Gastrocnemius medialis (tissue), 4 donors: ENCODE results near the gene TMEM61. TPM values are rescaled to one million over a fixed set of nuclear protein-coding genes. Genes with fewer than 3 reads are reported as not detected.

Source experiments
- ATAC-seq, 2 donors: fragments of 150-250 bp; one replicate each; pipeline ENCODE4 v1.9.1; 2016
- DNase-seq, 2 donors: peaks; one replicate each; pipeline ENCODE4 v3.0.0-alpha.2; 2019
- H3K27ac ChIP-seq, 4 donors: fragments of 200-600 bp; sonication (generic); 1 replicate in 1 of 4; 2 replicates in 3 of 4; pipeline ENCODE4 v1.5.1; 2016 to 2018; ENCODE audit warnings: mild to moderate bottlenecking in 2 of 4, moderate library complexity in 1 of 4
- H3K27me3 ChIP-seq, 3 donors: fragments of 200-600 bp; sonication (generic) in 2 of 3; 1 replicate in 1 of 3; 2 replicates in 2 of 3; pipeline versions ENCODE4 v1.5.1 to v1.6.0; 2016 to 2019; ENCODE audit warnings: mild to moderate bottlenecking in 1 of 3, moderate library complexity in 1 of 3
- H3K36me3 ChIP-seq, 2 donors: fragments of 200-600 bp; sonication (generic) in 1 of 2; one replicate each; pipeline ENCODE4 v1.5.1; 2017 to 2018
- H3K4me1 ChIP-seq, 2 donors: fragments of 200-600 bp; sonication (generic) in 1 of 2; one replicate each; pipeline ENCODE4 v1.5.1; 2016 to 2017; ENCODE audit warnings: mild to moderate bottlenecking in 2 of 2
- H3K4me3 ChIP-seq, 4 donors: fragments of 200-600 bp; sonication (generic) in 3 of 4; 1 replicate in 1 of 4; 2 replicates in 3 of 4; pipeline ENCODE4 v1.5.1; 2016 to 2019; ENCODE audit warnings: mild to moderate bottlenecking in 2 of 4
- H3K9me3 ChIP-seq, 3 donors: fragments of 200-600 bp; sonication (generic) in 2 of 3; 1 replicate in 1 of 3; 2 replicates in 2 of 3; pipeline ENCODE4 v1.5.1; 2016 to 2019
- CTCF ChIP-seq, 5 experiments: fragments of 450-650 bp in 3 of 5; fragments of 200-600 bp in 2 of 5; sonication (generic) in 2 of 5; IDR thresholded peaks in 4 of 5; conservative IDR thresholded peaks in 1 of 5; 1 replicate in 4 of 5; 2 replicates in 1 of 5; pipeline ENCODE4 v1.5.1; 2016 to 2019; ENCODE audit warnings: antibody characterized with exemption in 5 of 5, mild to moderate bottlenecking in 3 of 5, moderate library complexity in 3 of 5
- POLR2A ChIP-seq, 2 donors: fragments of 450-650 bp; IDR thresholded peaks; one replicate each; pipeline ENCODE4 v1.6.1; 2017; ENCODE audit warnings: antibody characterized with exemption in 2 of 2, mild to moderate bottlenecking in 2 of 2, moderate library complexity in 2 of 2
- in situ Hi-C, 4 donors: fragments of 200-750 bp; cut with MboI; loops; one replicate each; pipeline versions ENCODE4 v1.15.0 to v1.8.0; 2017; ENCODE audit warnings: low sequenced_read_pairs in 4 of 4
- intact Hi-C: fragments of 100-400 bp; cut with DNase I; formaldehyde crosslinking; loops from one replicate; pipeline ENCODE4 v1.15.1; 2023; ENCODE audit warnings: low total_unique reads
- total RNA-seq, 4 donors: library from RNA; depleted of rRNA; stranded (reverse); fragments of >200 nt; gene quantifications; one replicate each; pipeline versions ENCODE4 v1.1.0 to v1.2.3, GENCODE V29; 2016

Gene TMEM61
- total RNA-seq, 4 donors from 2014 or later: 0.58 TPM; not detected in 3

DNA sequence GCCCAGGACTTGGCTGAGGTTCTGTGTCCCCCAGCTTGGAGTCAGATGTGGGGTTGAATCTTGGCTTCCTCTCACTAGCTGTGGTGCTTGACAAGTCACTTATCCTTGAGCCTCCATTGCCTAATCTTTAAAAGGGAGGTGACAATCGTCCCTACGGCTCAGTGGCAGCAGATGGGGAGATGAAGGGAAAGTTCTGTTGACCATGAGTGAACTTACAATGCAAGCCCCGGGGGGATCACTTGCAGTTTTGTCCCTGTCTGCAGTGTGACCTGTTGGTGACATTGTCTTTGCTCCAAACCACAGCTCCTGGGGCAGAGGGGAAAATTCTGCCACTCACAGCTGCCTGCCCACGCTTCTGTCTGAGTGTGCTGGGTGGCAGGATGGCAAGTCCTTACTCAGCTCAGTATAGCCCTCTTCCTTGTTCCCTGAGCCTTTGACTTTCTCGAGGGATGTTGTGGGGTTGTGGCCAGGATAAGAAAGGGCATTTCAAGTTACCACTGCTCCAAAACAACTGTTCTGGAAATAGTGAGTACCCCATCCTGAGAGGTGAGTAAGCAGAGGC is 60.6 kb downstream of the TMEM61 start:
- H3K4me3 ChIP-seq: no peak overlapping the region
- DNase-seq (no peak), ATAC-seq (no peak)
- H3K27me3 ChIP-seq: peaks cover 42 to 44% (median 42%) of the 10 kb centered on the region in 3 donors
- no peak for TF ChIP-seq CTCF (IDR thresholded peaks at IDR 0.05 in 4 of 5, conservative IDR thresholded peaks at IDR 0.05 in 1 of 5)
- TF ChIP-seq POLR2A (IDR thresholded peaks at IDR 0.05): no peak
- H3K27ac ChIP-seq: no peak overlapping the region
- H3K4me1 ChIP-seq: peaks cover 0 to 3% of the 10 kb centered on the region in 2 donors
- intact Hi-C loops: no loop called here
- in situ Hi-C loops: no loop called here
- H3K36me3 ChIP-seq: no peaks in the 10 kb centered on the region
- H3K9me3 ChIP-seq: no peaks in the 10 kb centered on the region

- Histone ChIP-seq H3K27ac (no peak overlapping the region), H3K9me3 (no peaks in the 10 kb centered on the region), H3K27me3 (peaks cover 36 to 42% (median 41%) of the 10 kb centered on the region in 3 donors), H3K4me1 (peaks cover 0 to 3% of the 10 kb centered on the region in 2 donors), H3K4me3 (no peak overlapping the region), H3K36me3 (no peaks in the 10 kb centered on the region)
- ATAC-seq: no peak
- TF ChIP-seq CTCF (IDR thresholded peaks at IDR 0.05 in 4 of 5, conservative IDR thresholded peaks at IDR 0.05 in 1 of 5): no peak
- in situ Hi-C loops (no loop called here), intact Hi-C loops (no loop called here)
- no peak for DNase-seq
Measured at GRCh38 chr1:55041613-55042012, 61.2 kb downstream of the TMEM61 start.

Other genes with a start within 250 kb of the TMEM61 start
- 1 to 10 TPM; 4.7 to 8.4 (median 4.9) TPM for gene PARS2, start 216.1 kb upstream of the TMEM61 start, total RNA-seq
- under 1 TPM in 3 of 4 donors, not detected in 1; 0.10 to 0.24 (median 0.13) TPM for gene TTC22, start 179.3 kb upstream of the TMEM61 start, total RNA-seq
- 100 to 1,000 TPM; 155 to 362 (median 207) TPM for gene DHCR24, start 93.4 kb upstream of the TMEM61 start, total RNA-seq
- not detected for gene BSND, start 18.3 kb downstream of the TMEM61 start, total RNA-seq
- under 1 TPM in 1 of 4 donors, not detected in 3; 0.07 TPM for gene PCSK9, start 58.9 kb downstream of the TMEM61 start, total RNA-seq
- 100 to 1,000 TPM in 1 of 4 donors, 10 to 100 TPM in 3; 77.3 to 102 (median 90.8) TPM for gene USP24, start 234.7 kb downstream of the TMEM61 start, total RNA-seq